ENCODE data around the gene CDK19.

CDK19 gene

GRCh38 chr6:110618591-110619267, 196.5 kb downstream of the CDK19 start:
- Histone ChIP-seq H3K4me1 (ENCODE audit: control insufficient read depth in 2 of 2, insufficient read depth in 1 of 2, low read depth in 1 of 2, low read length in 2 of 2) (peaks cover 0 to 13% of the 10 kb centered on the region in 2 donors), H2BK120ac (ENCODE audit: low read depth, low read length) (no peak overlapping the region), H3K23ac (ENCODE audit: low read depth, low read length, poor library complexity) (no peak overlapping the region), H2AFZ (ENCODE audit: low read length) (no peak overlapping the region), H3K14ac (ENCODE audit: low read length) (no peak overlapping the region), H3K36me3 (replicated peaks in 1 of 2; ENCODE audit: control insufficient read depth in 2 of 2, insufficient read depth in 2 of 2, low read length in 2 of 2) (peaks cover 9 to 86% of the 10 kb centered on the region in 2 donors), H2BK5ac (ENCODE audit: low read length) (no peak overlapping the region), H2BK15ac (ENCODE audit: low read length) (no peak overlapping the region), H3K18ac (ENCODE audit: low read length) (no peak overlapping the region), H3K27me3 (ENCODE audit: control insufficient read depth in 3 of 3, insufficient read depth in 3 of 3, low read depth in 1 of 3, low read length in 3 of 3) (no peaks in the 10 kb centered on the region), H3K4ac (ENCODE audit: low read length) (no peak overlapping the region), H3K9me3 (replicated peaks in 1 of 2; ENCODE audit: control insufficient read depth in 2 of 2, insufficient read depth in 1 of 2, low read depth in 1 of 2, low read length in 2 of 2) (no peaks in the 10 kb centered on the region), H2AK5ac (ENCODE audit: low read depth, low read length) (no peak overlapping the region), H3K4me3 (ENCODE audit: low read length in 2 of 2) (no peak overlapping the region), H3K9ac (ENCODE audit: low read depth, low read length, poor library complexity) (no peak overlapping the region), H2BK12ac (ENCODE audit: low read length) (no peak overlapping the region), H3K27ac (replicated peaks; ENCODE audit: low read length) (no peak overlapping the region), H4K8ac (ENCODE audit: low read depth, low read length) (no peak overlapping the region), H3K4me2 (ENCODE audit: insufficient read depth, low read length, poor library complexity, severe bottlenecking) (no peak overlapping the region), H3K79me1 (ENCODE audit: low read depth, low read length) (no peaks in the 10 kb centered on the region), H4K91ac (ENCODE audit: low read depth, low read length, poor library complexity) (no peak overlapping the region)
- WGBS, 2 donors (ENCODE audit: extremely low coverage in 2 of 2, insufficient read length in 2 of 2, insufficient replicate concordance in 1 of 2): no CpG with 5 or more reads among the region's 3 CpGs
- peak; percentile 6 for DNase-seq (ENCODE audit: low spot score)

- H3K9ac ChIP-seq (ENCODE audit: low read depth, low read length, poor library complexity): no peak overlapping the region
- H4K91ac ChIP-seq (ENCODE audit: low read depth, low read length, poor library complexity): no peak overlapping the region
- peak overlapping the region; percentile 19 for H3K27ac ChIP-seq (replicated peaks; ENCODE audit: low read length)
- no peak overlapping the region for H3K4me2 ChIP-seq (ENCODE audit: insufficient read depth, low read length, poor library complexity, severe bottlenecking)
- H3K14ac ChIP-seq (ENCODE audit: low read length): no peak overlapping the region
- WGBS, 2 donors (ENCODE audit: extremely low coverage in 2 of 2, insufficient read length in 2 of 2, insufficient replicate concordance in 1 of 2): no CpG with 5 or more reads among the region's 1 CpG
- no peak overlapping the region for H2AFZ ChIP-seq (ENCODE audit: low read length)
- no peak overlapping the region for H3K4me3 ChIP-seq (ENCODE audit: low read length in 2 of 2)
- H3K79me1 ChIP-seq (ENCODE audit: low read depth, low read length): no peaks in the 10 kb centered on the region
- H3K4ac ChIP-seq (ENCODE audit: low read length): no peak overlapping the region
- no peaks in the 10 kb centered on the region for H3K27me3 ChIP-seq (ENCODE audit: control insufficient read depth in 3 of 3, insufficient read depth in 3 of 3, low read depth in 1 of 3, low read length in 3 of 3)
- no peak overlapping the region for H2BK12ac ChIP-seq (ENCODE audit: low read length)
- H2BK120ac ChIP-seq (ENCODE audit: low read depth, low read length): no peak overlapping the region
- H3K9me3 ChIP-seq (replicated peaks in 1 of 2; ENCODE audit: control insufficient read depth in 2 of 2, insufficient read depth in 1 of 2, low read depth in 1 of 2, low read length in 2 of 2): no peaks in the 10 kb centered on the region
- H2BK5ac ChIP-seq (ENCODE audit: low read length): no peak overlapping the region
- no peak overlapping the region for H3K23ac ChIP-seq (ENCODE audit: low read depth, low read length, poor library complexity)
- no peak overlapping the region for H2BK15ac ChIP-seq (ENCODE audit: low read length)
- no peak overlapping the region for H2AK5ac ChIP-seq (ENCODE audit: low read depth, low read length)
- no peak overlapping the region for H4K8ac ChIP-seq (ENCODE audit: low read depth, low read length)
- H3K18ac ChIP-seq (ENCODE audit: low read length): no peak overlapping the region
- H3K36me3 ChIP-seq (replicated peaks in 1 of 2; ENCODE audit: control insufficient read depth in 2 of 2, insufficient read depth in 2 of 2, low read length in 2 of 2): peaks cover 7 to 87% of the 10 kb centered on the region in 2 donors
- no peak for DNase-seq (ENCODE audit: low spot score)
- H3K4me1 ChIP-seq (ENCODE audit: control insufficient read depth in 2 of 2, insufficient read depth in 1 of 2, low read depth in 1 of 2, low read length in 2 of 2): peaks cover 0 to 13% of the 10 kb centered on the region in 2 donors
Observed at GRCh38 chr6:110617057-110617456, 198.2 kb downstream of the CDK19 start.

GRCh38 chr6:110615722-110616121, 199.5 kb downstream of the CDK19 start:
- DNase-seq (ENCODE audit: low spot score): no peak
- Histone ChIP-seq H4K91ac (ENCODE audit: low read depth, low read length, poor library complexity) (no peak overlapping the region), H3K4me2 (ENCODE audit: insufficient read depth, low read length, poor library complexity, severe bottlenecking) (no peak overlapping the region), H3K9me3 (replicated peaks in 1 of 2; ENCODE audit: control insufficient read depth in 2 of 2, insufficient read depth in 1 of 2, low read depth in 1 of 2, low read length in 2 of 2) (no peaks in the 10 kb centered on the region), H3K27ac (replicated peaks; ENCODE audit: low read length) (no peak overlapping the region), H3K18ac (ENCODE audit: low read length) (no peak overlapping the region), H2AK5ac (ENCODE audit: low read depth, low read length) (no peak overlapping the region), H3K23ac (ENCODE audit: low read depth, low read length, poor library complexity) (no peak overlapping the region), H2BK5ac (ENCODE audit: low read length) (no peak overlapping the region), H3K4me1 (ENCODE audit: control insufficient read depth in 2 of 2, insufficient read depth in 1 of 2, low read depth in 1 of 2, low read length in 2 of 2) (peaks cover 0 to 13% of the 10 kb centered on the region in 2 donors), H3K4me3 (ENCODE audit: low read length in 2 of 2) (no peak overlapping the region), H3K4ac (ENCODE audit: low read length) (no peak overlapping the region), H2AFZ (ENCODE audit: low read length) (no peak overlapping the region), H3K9ac (ENCODE audit: low read depth, low read length, poor library complexity) (no peak overlapping the region), H2BK15ac (ENCODE audit: low read length) (no peak overlapping the region), H2BK120ac (ENCODE audit: low read depth, low read length) (no peak overlapping the region), H3K36me3 (replicated peaks in 1 of 2; ENCODE audit: control insufficient read depth in 2 of 2, insufficient read depth in 2 of 2, low read length in 2 of 2) (peaks cover 3 to 86% of the 10 kb centered on the region in 2 donors), H3K27me3 (ENCODE audit: control insufficient read depth in 3 of 3, insufficient read depth in 3 of 3, low read depth in 1 of 3, low read length in 3 of 3) (no peaks in the 10 kb centered on the region), H4K8ac (ENCODE audit: low read depth, low read length) (no peak overlapping the region), H2BK12ac (ENCODE audit: low read length) (no peak overlapping the region), H3K14ac (ENCODE audit: low read length) (no peak overlapping the region), H3K79me1 (ENCODE audit: low read depth, low read length) (no peaks in the 10 kb centered on the region)
- WGBS, 2 donors (ENCODE audit: extremely low coverage in 2 of 2, insufficient read length in 2 of 2, insufficient replicate concordance in 1 of 2): no CpG with 5 or more reads among the region's 1 CpG

GRCh38 chr6:110614586-110614985, 200.7 kb downstream of the CDK19 start:
- Histone ChIP-seq H4K8ac (ENCODE audit: low read depth, low read length) (no peak overlapping the region), H4K91ac (ENCODE audit: low read depth, low read length, poor library complexity) (no peak overlapping the region), H3K9me3 (replicated peaks in 1 of 2; ENCODE audit: control insufficient read depth in 2 of 2, insufficient read depth in 1 of 2, low read depth in 1 of 2, low read length in 2 of 2) (no peaks in the 10 kb centered on the region), H3K4me1 (ENCODE audit: control insufficient read depth in 2 of 2, insufficient read depth in 1 of 2, low read depth in 1 of 2, low read length in 2 of 2) (peaks cover 0 to 13% of the 10 kb centered on the region in 2 donors), H3K27me3 (ENCODE audit: control insufficient read depth in 3 of 3, insufficient read depth in 3 of 3, low read depth in 1 of 3, low read length in 3 of 3) (no peaks in the 10 kb centered on the region), H2BK12ac (ENCODE audit: low read length) (no peak overlapping the region), H3K4me3 (ENCODE audit: low read length in 2 of 2) (peak overlapping the region in 1 of 2 donors; percentile 41), H3K23ac (ENCODE audit: low read depth, low read length, poor library complexity) (no peak overlapping the region), H2AK5ac (ENCODE audit: low read depth, low read length) (no peak overlapping the region), H2BK15ac (ENCODE audit: low read length) (no peak overlapping the region), H3K27ac (replicated peaks; ENCODE audit: low read length) (no peak overlapping the region), H3K18ac (ENCODE audit: low read length) (no peak overlapping the region), H3K36me3 (replicated peaks in 1 of 2; ENCODE audit: control insufficient read depth in 2 of 2, insufficient read depth in 2 of 2, low read length in 2 of 2) (peaks cover 3 to 78% of the 10 kb centered on the region in 2 donors), H2BK120ac (ENCODE audit: low read depth, low read length) (no peak overlapping the region), H2BK5ac (ENCODE audit: low read length) (no peak overlapping the region), H3K79me1 (ENCODE audit: low read depth, low read length) (no peaks in the 10 kb centered on the region), H3K14ac (ENCODE audit: low read length) (no peak overlapping the region), H3K4me2 (ENCODE audit: insufficient read depth, low read length, poor library complexity, severe bottlenecking) (no peak overlapping the region), H3K9ac (ENCODE audit: low read depth, low read length, poor library complexity) (no peak overlapping the region), H3K4ac (ENCODE audit: low read length) (no peak overlapping the region), H2AFZ (ENCODE audit: low read length) (no peak overlapping the region)
- no peak for DNase-seq (ENCODE audit: low spot score)
- WGBS, 2 donors (ENCODE audit: extremely low coverage in 2 of 2, insufficient read length in 2 of 2, insufficient replicate concordance in 1 of 2): no CpG with 5 or more reads among the region's 5 CpGs

Data from neuronal stem cell (in vitro differentiated cells).